ENCODE data around the gene TKTL1.

- TF ChIP-seq CTCF (IDR thresholded peaks at IDR 0.05) (no peak), POLR2A (IDR thresholded peaks at IDR 0.05) (no peak)
These were observed 7.9 kb downstream of the TKTL1 start for GRCh38 chrX:154303476-154303875.
